GM12875 (cell line): ENCODE data around the gene LEMD2.

Experiments
- H3K4me3 ChIP-seq: one replicate; pipeline ENCODE4 v1.5.1; 2011; ENCODE audit warnings: low read depth, low read length, control low read depth
- TF ChIP-seq, protein P1 (sequence below): IDR thresholded peaks from 2 replicates; pipeline ENCODE4 v1.5.1; 2011; ENCODE audit warnings: low read depth, mild to moderate bottlenecking, control low read depth, inconsistent platforms, low read length, moderate library complexity, borderline replicate concordance; ENCODE audit not compliant: insufficient read depth

The LEMD2 gene

DNA sequence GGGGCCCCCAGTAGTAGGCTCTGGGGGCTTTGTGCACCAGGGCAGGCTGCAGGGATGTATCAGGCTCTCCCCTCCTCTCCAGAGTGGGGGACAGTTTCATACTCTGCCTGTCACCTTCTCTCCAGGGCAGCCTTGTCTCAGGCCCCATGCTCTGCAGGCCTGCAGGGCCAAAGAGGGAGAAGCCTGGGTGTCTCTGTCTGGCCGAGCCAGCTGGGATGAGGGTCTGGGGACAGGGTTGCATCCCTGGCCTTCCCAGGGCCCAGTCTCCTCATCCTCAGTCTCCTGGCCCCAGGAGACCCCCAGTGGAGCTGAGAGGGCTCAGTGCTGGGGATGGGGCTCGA lies 27.4 kb downstream of the LEMD2 start:
- TF ChIP-seq, protein P1, sequence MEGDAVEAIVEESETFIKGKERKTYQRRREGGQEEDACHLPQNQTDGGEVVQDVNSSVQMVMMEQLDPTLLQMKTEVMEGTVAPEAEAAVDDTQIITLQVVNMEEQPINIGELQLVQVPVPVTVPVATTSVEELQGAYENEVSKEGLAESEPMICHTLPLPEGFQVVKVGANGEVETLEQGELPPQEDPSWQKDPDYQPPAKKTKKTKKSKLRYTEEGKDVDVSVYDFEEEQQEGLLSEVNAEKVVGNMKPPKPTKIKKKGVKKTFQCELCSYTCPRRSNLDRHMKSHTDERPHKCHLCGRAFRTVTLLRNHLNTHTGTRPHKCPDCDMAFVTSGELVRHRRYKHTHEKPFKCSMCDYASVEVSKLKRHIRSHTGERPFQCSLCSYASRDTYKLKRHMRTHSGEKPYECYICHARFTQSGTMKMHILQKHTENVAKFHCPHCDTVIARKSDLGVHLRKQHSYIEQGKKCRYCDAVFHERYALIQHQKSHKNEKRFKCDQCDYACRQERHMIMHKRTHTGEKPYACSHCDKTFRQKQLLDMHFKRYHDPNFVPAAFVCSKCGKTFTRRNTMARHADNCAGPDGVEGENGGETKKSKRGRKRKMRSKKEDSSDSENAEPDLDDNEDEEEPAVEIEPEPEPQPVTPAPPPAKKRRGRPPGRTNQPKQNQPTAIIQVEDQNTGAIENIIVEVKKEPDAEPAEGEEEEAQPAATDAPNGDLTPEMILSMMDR = no peak
- H3K4me3 ChIP-seq = no peak overlapping the region

DNA sequence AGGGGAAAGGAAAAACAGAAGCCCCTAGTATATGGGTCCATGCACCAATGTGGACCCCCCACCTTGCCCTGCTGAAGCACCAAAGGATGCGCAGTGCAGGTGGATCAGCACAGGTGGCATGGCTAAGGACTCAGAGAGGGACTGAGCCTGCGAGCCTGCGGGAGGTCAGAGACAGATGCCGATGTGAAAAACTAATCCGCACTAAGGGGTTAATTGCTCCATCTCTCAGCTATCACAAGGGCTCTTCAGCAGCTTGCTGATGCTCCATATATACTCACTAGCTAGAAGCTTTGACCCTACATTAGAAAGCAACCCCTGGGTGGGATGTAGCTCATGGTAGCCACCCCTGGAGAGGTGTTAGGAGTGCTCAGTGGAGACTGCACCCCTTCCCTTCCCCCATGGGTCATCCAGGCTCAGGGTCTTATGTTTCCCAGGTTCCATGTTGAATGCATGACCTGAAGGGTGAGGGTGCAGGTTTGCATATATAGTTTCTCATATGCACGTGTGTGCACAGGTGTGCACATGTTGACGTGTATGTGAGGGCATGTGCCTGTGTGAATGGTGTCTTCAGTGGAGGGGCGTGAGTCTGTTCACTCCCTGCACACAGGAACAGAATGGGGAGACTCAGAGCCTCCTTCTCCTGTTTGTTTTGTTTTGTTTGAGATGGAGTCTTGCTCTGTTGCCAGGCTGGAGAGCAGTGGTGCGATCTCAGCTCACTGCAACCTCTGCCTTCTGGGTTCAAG lies 28.9 kb downstream of the LEMD2 start:
- H3K4me3 ChIP-seq = no peak overlapping the region
- TF ChIP-seq, protein P1 = no peak

DNA sequence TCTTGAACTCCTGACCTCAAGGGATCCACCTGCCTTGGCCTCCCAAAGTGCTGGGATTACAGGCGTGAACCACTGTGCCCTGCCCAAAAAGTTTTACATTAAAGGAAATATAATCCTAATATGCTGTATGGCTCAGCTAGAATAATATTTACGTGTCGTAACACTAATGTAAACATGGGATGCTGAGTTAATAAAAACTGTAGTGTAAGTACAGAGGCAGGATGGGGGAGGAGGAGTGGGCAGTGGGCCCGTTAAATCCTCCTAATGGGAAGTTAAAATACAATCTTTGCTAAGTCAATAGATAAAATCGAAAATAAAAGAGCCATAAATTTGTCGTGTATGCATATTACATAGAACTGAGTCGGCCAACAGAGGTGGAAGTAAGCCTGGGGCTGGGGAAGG lies 30.1 kb downstream of the LEMD2 start:
- TF ChIP-seq, protein P1 = no peak
- no peak overlapping the region for H3K4me3 ChIP-seq

DNA sequence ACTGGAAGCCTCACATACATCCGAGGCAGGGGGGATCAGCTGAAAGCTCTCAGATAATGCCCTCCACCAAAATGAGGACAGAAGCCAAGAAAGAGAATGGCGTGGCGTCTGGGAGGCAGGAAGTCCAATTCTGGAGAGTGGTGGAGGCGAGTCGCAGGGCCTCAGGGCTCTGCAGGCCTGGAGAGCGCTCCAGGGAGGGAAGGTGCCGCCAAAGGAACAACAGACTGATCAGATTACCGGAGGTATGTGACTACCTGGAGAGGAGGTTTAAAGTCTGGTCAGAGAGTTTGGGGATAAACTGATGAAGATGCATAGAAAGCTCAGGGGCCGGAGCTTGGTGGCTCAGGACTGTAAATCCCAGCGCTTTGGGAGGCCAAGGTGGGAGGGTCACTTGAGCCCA lies 31.0 kb downstream of the LEMD2 start:
- TF ChIP-seq, protein P1 = no peak
- no peak overlapping the region for H3K4me3 ChIP-seq

DNA sequence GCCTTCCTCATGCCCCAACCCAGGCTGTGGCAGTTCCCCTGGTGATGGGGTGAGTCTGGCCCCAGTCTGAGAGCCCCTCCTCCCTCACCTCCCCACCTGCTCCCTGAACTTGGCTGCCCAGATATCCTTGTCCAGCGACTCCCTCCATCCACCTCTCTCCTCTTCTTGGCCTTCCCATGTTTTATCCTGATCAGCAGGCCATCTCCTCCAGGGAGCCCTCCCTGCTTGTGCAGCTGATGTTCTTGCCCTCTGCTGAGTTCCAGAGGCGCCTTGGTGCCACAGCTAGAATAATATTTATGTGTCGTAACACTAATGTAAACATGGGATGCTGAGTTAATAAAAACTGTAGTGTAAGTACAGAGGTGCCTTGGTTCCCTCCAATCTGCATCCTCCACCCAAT lies 31.8 kb downstream of the LEMD2 start:
- no peak overlapping the region for H3K4me3 ChIP-seq
- TF ChIP-seq, protein P1 = no peak

DNA sequence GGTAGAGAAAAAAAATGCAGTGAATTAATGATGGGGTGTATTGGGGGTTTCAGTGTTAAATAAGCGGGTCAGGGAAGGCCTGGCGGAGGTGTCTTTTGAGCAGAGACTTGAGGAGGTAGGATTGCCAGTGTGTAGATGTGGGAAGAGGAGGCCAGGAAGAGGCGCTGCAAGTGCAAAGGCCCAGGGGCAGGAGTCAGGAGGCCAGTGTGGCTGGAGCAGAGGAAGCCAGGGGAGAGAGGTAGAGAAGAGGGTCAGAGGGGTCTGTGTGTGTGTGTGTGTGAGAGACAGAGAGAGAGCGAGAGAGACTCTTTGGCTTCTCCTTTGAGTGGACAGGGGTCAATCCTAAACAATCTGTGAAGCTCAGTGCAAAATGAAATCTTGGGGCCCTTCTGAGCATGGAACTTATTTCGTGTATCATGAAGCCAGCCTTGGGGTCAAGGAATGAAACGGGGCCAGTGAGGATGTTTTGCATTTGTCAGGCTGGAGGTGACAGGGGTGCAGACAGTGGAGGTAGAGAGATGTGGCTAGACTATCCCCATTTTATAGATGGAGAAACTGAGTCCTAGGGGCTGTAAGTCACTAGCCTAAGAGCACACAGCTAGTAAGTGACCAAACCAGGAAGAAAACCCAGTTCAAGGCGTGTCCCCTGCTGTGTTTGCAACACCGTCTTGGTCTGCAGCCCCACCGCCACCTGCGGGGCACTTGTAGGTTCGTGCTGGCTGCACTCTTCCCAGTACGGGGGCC lies 32.5 kb downstream of the LEMD2 start:
- no peak overlapping the region for H3K4me3 ChIP-seq
- TF ChIP-seq, protein P1 = no peak
